HL-60 (cell line): Measurements from ENCODE around the gene ADAMTS3.

Experiments used
- DNase-seq, 2 experiments: peaks; one replicate each; pipeline ENCODE4 v3.0.0-alpha.2; 2010 to 2020; ENCODE audit warnings: low read depth in 1 of 2, low spot score in 1 of 2
- H3K27ac ChIP-seq: fragments of 250-450 bp; sonication (Bioruptor Pico); replicated peaks from 2 replicates; pipeline ENCODE4 v1.5.1; 2020; ENCODE audit warnings: mild to moderate bottlenecking, moderate library complexity
- H3K27me3 ChIP-seq: fragments of 250-450 bp; sonication (Bioruptor Pico); 2 replicates; pipeline ENCODE4 v1.5.1; 2021; ENCODE audit warnings: mild to moderate bottlenecking, moderate library complexity; ENCODE audit not compliant: insufficient read depth, poor library complexity, severe bottlenecking
- H3K4me3 ChIP-seq: replicated peaks from 2 replicates; pipeline ENCODE4 v1.5.1; 2011; ENCODE audit warnings: mild to moderate bottlenecking, control low read depth, low read length; ENCODE audit not compliant: insufficient read depth
- GABPA ChIP-seq: IDR thresholded peaks from 2 replicates; pipeline ENCODE4 v1.6.1; 2012; ENCODE audit warnings: low read depth
- POLR2AphosphoS5 ChIP-seq: IDR thresholded peaks from 2 replicates; pipeline ENCODE4 v1.6.1; 2012; ENCODE audit warnings: low read depth
- REST ChIP-seq: IDR thresholded peaks from 2 replicates; pipeline ENCODE4 v1.6.1; 2012; ENCODE audit warnings: low read depth; ENCODE audit not compliant: insufficient replicate concordance
- SPI1 ChIP-seq: IDR thresholded peaks from 2 replicates; pipeline ENCODE4 v1.6.1; 2012; ENCODE audit warnings: low read depth, mild to moderate bottlenecking, borderline replicate concordance
- TF ChIP-seq, protein P1 (sequence below): IDR thresholded peaks from one replicate; pipeline ENCODE4 v1.5.1; 2011; ENCODE audit warnings: low read length, control low read depth, inconsistent platforms; ENCODE audit not compliant: insufficient read depth

ADAMTS3 gene

GRCh38 chr4:72286910-72287309 is 282.1 kb downstream of the ADAMTS3 start:
- TF ChIP-seq REST (no peak), GABPA (no peak), POLR2AphosphoS5 (no peak), SPI1 (no peak)
- TF ChIP-seq, protein P1, sequence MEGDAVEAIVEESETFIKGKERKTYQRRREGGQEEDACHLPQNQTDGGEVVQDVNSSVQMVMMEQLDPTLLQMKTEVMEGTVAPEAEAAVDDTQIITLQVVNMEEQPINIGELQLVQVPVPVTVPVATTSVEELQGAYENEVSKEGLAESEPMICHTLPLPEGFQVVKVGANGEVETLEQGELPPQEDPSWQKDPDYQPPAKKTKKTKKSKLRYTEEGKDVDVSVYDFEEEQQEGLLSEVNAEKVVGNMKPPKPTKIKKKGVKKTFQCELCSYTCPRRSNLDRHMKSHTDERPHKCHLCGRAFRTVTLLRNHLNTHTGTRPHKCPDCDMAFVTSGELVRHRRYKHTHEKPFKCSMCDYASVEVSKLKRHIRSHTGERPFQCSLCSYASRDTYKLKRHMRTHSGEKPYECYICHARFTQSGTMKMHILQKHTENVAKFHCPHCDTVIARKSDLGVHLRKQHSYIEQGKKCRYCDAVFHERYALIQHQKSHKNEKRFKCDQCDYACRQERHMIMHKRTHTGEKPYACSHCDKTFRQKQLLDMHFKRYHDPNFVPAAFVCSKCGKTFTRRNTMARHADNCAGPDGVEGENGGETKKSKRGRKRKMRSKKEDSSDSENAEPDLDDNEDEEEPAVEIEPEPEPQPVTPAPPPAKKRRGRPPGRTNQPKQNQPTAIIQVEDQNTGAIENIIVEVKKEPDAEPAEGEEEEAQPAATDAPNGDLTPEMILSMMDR: no peak
- no peaks in the 10 kb centered on the region for H3K27me3 ChIP-seq
- H3K27ac ChIP-seq: no peak overlapping the region
- H3K4me3 ChIP-seq: no peak overlapping the region
- DNase-seq: no peak

DNA sequence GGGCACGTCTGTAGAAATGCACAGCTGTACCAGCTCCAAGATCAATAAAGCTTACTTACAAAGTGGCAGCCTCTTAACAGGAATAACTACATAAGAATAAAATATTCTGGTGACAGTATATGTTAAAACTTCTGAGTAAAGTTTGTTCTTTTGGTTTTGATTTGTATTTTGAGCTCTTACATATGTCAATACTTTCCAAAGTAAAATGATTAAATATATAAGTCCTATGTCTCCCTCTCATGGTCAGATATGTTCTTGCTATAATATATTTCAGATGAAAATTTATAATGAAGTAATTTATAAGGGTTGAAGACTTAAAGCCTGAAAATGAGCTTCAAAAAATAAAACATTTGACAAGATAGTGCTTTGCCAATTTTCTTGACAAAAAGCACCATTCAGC is 282.8 kb downstream of the ADAMTS3 start:
- Histone ChIP-seq H3K27ac (no peak overlapping the region), H3K27me3 (no peaks in the 10 kb centered on the region), H3K4me3 (no peak overlapping the region)
- TF ChIP-seq REST (no peak), SPI1 (no peak), GABPA (no peak), POLR2AphosphoS5 (no peak)
- TF ChIP-seq, protein P1: no peak
- DNase-seq: no peak

GRCh38 chr4:72283357-72283756 is 285.7 kb downstream of the ADAMTS3 start:
- DNase-seq: no peak
- no peak overlapping the region for H3K27ac ChIP-seq
- TF ChIP-seq, protein P1: no peak
- TF ChIP-seq REST: no peak
- TF ChIP-seq POLR2AphosphoS5: no peak
- no peak overlapping the region for H3K4me3 ChIP-seq
- no peaks in the 10 kb centered on the region for H3K27me3 ChIP-seq
